T1000 (cell line): ENCODE measurements around the gene AADAT.

ENCODE experiments used
- DNase-seq: peaks from one replicate; lab custom pipeline; 2025; ENCODE audit warnings: mixed read lengths; lab: John Stamatoyannopoulos, UW

Gene AADAT

DNA sequence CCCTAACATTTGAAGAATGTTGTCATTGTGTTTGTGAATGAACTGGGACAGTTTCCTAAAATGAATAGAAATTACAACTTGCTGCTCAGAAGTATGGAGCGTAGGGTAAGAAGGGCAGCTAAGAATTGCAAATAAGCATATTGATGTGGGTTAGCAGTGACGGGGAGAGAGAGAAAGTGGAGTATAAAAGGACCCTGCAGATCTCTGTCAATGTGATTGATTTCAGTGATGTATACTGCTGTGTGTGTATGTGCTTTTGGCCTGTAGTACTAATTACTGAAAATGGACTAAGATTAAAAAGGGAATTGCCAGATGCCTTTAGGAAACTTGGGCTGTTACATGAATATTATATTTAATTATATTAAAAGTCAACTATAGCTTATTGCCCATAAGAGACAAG lies 55.8 kb downstream of the AADAT start:
- no peak for DNase-seq

DNA sequence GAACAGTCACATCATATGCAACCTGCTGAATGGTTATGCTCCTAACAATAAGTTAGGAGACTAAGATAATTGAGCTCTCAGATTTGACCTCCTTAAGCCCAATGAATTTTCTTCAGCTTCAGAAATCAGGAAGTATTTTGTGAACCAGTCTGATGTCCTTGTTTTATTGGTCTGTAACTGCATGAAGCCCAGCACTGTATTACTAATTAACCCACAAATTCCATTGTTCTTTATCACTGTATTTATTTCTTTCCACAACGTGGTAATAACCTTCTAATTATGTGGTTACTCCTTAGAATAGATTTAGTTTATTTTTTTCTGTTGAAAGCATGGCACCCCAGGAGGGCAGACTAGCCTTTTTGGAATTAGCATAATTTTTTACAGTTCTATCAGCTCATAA lies 59.6 kb downstream of the AADAT start:
- no peak for DNase-seq

DNA sequence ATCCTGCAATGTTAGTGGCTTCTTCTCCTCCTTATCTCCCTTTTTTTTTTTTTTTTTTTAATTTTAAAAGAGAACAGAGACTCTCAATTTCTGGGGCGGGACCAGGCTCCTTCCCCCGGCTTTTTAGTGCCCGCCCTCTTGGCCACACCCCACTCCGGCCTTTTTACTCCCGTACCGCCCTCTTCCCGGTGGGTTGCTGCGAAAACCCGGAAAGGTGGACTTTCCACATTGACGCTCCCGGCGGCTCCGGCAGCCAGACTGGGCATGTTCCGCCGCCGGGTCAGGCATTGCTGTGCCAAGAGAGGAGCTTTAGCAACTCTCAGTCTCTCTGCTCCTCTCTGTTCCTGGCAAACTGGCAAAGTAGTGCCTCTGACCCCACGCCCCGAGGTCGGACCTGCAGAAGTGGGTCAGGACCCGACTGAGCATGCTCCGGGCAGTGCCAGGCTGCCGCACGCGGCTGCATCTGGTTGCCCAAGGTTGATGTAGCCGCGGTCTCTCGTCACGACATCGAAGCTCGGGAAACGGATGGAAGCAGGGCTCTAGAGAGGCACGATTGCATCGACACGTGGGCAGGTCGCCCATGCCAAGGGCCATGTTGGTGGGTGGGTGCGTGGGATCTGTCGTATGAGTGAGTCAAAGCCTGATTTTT lies 62.5 kb downstream of the AADAT start:
- peak; percentile 82 for DNase-seq

DNA sequence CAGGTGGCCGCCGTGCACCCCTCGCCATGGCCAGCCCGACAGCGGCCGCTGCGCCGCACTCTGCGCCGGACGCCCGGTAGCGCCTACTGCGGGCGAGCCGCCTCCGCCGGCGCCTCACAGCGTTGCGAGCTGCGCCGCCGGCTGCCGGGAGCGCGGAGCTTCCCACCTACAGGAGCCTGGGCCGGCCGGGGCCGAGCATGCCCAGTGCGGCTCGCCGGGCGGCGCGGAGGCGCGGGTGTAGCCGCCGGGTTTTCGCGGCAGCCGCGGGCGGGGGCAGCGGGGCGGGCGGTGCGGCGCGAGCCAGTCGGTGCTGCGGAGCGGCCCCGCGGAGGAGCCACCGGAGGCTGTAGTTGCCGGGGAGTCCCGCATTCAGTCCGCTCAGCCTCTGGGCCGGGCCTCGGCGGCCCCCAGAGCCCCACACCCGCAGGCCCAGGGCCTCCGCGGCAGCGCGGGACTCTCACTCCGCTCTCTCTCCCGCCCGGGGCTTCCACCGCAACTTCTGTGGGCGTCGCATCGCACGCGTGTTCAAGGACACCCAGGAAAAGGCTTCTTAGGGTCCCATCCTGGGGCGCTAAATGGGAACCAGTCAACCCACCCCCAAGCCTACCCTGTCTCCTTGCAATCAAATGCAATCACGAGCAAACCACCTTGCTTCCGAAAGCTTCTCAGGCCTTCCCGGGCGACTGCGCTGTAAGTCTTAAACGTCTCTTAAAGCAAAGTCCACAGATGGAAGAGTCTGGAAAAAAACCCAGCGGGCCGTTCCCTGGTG lies 63.3 kb downstream of the AADAT start, which contains the start of gene MFAP3L:
Gene MFAP3L (minus strand): TSS at position 143 of the 769 bp plus-strand sequence. CDS start 20,518 bp downstream, outside the sequence.
- peak; percentile 68 for DNase-seq

- no peak for DNase-seq
Observed at GRCh38 chr4:170025523-170026252, 64.1 kb downstream of the AADAT start.

DNA sequence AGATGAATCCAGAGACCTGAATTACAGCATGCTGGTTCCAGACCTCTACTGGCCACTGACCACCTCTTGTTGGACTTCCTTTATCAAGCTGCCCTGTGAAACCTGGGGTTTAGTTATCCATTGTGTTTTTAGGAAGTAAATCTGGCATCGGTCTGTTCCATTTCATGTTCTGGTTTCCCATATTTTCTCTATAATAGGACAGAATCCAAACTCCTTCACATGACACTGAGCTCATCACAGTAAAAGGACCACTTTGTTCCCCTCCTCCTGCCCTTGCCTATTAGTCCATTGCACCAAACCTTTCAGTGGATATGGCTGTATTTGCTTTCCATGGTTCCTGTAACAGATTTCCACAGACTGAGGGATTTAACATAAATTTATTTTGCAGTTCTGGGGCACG lies 67.5 kb downstream of the AADAT start:
- DNase-seq, result no peak

- no peak for DNase-seq
Observed at GRCh38 chr4:170017252-170017651, 72.5 kb downstream of the AADAT start.

- no peak for DNase-seq
Observed at GRCh38 chr4:170015285-170015684, 74.5 kb downstream of the AADAT start.

- no peak for DNase-seq
Observed at GRCh38 chr4:170014359-170015011, 75.3 kb downstream of the AADAT start.

DNA sequence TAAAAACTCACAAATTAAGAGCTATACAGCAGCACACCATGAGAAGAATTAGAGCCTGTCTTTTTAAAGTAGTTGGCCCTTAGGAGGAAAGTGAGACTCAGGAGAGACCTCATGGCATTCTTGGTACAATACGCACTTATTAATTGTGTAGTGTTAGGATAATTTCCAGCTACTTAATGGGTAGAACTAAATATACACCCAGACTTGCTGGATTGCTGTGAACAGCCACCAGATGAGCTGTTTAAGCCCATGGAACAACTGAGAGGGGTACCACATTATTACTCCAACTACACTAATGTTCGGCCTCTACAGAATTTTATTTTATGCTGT lies 77.2 kb downstream of the AADAT start:
- no peak for DNase-seq

GRCh38 chr4:170011921-170012628 lies 77.7 kb downstream of the AADAT start:
- no peak for DNase-seq
